ENCODE results near the gene SFXN5. TPM values are rescaled to one million over a fixed set of nuclear protein-coding genes. Genes with fewer than 3 reads are reported as not detected.

SFXN5 gene
- total and polyA plus RNA-seq, 2 of the 8 experiments (the other 6 are each of a cell fraction or from before 2014, with no cell fraction given), result 29.3 to 33.1 TPM

- no peak for TF ChIP-seq SIRT6 (IDR thresholded peaks at IDR 0.05; ENCODE audit: low read length)
- no peak for TF ChIP-seq SP4 (IDR thresholded peaks at IDR 0.05; ENCODE audit: low read length)
- 0 out of 2 replicates have a peak, but pooled peaks have one; percentile 8 for TF ChIP-seq GABPA (IDR thresholded peaks at IDR 0.05; ENCODE audit: borderline replicate concordance, insufficient read depth, low read length)
- TF ChIP-seq RAD21 (IDR thresholded peaks at IDR 0.05 in 1 of 2, conservative IDR thresholded peaks at IDR 0.05 in 1 of 2; ENCODE audit: low read depth in 2 of 2, low read length in 2 of 2), result no peak
- TF ChIP-seq CTBP2 (IDR thresholded peaks at IDR 0.05; ENCODE audit: borderline replicate concordance, insufficient read depth, insufficient read length, low read length), result peak; percentile 52
- peak; percentile 36; the same call in 1 of the 2 replicates for TF ChIP-seq SUZ12 (IDR thresholded peaks at IDR 0.05; ENCODE audit: low read length)
- 0 out of 2 replicates have a peak, but pooled peaks have one; percentile 12 for TF ChIP-seq TAF1 (IDR thresholded peaks at IDR 0.05; ENCODE audit: low read depth, low read length)
- no peak for TF ChIP-seq USF2 (IDR thresholded peaks at IDR 0.05; ENCODE audit: low read length)
- no peak for TF ChIP-seq ZNF274 (IDR thresholded peaks at IDR 0.05; ENCODE audit: borderline replicate concordance, extremely low read depth, low read length)
- TF ChIP-seq EZH2 (IDR thresholded peaks at IDR 0.05; ENCODE audit: low read depth, low read length, severe bottlenecking), result no peak
- TF ChIP-seq ATF3 (IDR thresholded peaks at IDR 0.05; ENCODE audit: insufficient read depth, low read depth, low read length), result no peak
- no peak for TF ChIP-seq SP2 (IDR thresholded peaks at IDR 0.05; ENCODE audit: low read length)
These were observed 40.8 kb upstream of the SFXN5 start (continued) for GRCh38 chr2:73112026-73112912.
